GM18909 (cell line): Measurements from ENCODE around the gene RSPH10B.
"Not testable (repeated sequence)": the region's sequence is repeated elsewhere in the genome, so short reads cannot be mapped to it uniquely, and the experiment has no call there.

Experiments
- ATAC-seq: cut with Tn5 transposase; IDR thresholded peaks from one replicate; pipeline ENCODE4 v1.9.1; 2021; ENCODE audit warnings: mild to moderate bottlenecking; ENCODE audit not compliant: unreplicated experiment, poor library complexity

The RSPH10B gene

GRCh38 chr7:5930290-5930689 lies 40.2 kb downstream of the RSPH10B start:
- not testable (repeated sequence) for ATAC-seq

GRCh38 chr7:5926263-5926870 lies 44.1 kb downstream of the RSPH10B start:
- not testable (repeated sequence) for ATAC-seq

GRCh38 chr7:5924630-5925029 lies 45.9 kb downstream of the RSPH10B start:
- not testable (repeated sequence) for ATAC-seq

GRCh38 chr7:5924180-5924579 lies 46.3 kb downstream of the RSPH10B start:
- ATAC-seq: not testable (repeated sequence)

- ATAC-seq: not testable (repeated sequence)
These were observed 54.0 kb downstream of the RSPH10B start for GRCh38 chr7:5916529-5916928.

- not testable (repeated sequence) for ATAC-seq
These were observed 61.7 kb downstream of the RSPH10B start for GRCh38 chr7:5908835-5909234.

- not testable (repeated sequence) for ATAC-seq
These were observed 65.8 kb downstream of the RSPH10B start for GRCh38 chr7:5904726-5905125.

- not testable (repeated sequence) for ATAC-seq
These were observed 67.5 kb downstream of the RSPH10B start for GRCh38 chr7:5903002-5903401.

- ATAC-seq: peak; percentile 93
These were observed 71.8 kb downstream of the RSPH10B start, which contains the start of gene CCZ1 for GRCh38 chr7:5898480-5899224. CCZ1 (plus strand) TSS chr7:5898733; CDS start chr7:5898800, 67 bp downstream.

- not testable (repeated sequence) for ATAC-seq
These were observed 73.0 kb downstream of the RSPH10B start for GRCh38 chr7:5897369-5897919.

- ATAC-seq: no peak
These were observed 78.0 kb downstream of the RSPH10B start for GRCh38 chr7:5892498-5892897.

- ATAC-seq: not testable (repeated sequence)
These were observed 80.2 kb downstream of the RSPH10B start for GRCh38 chr7:5890244-5890643.

GRCh38 chr7:5888021-5888420 lies 82.5 kb downstream of the RSPH10B start:
- ATAC-seq: not testable (repeated sequence)

GRCh38 chr7:5884431-5884830 lies 86.1 kb downstream of the RSPH10B start:
- ATAC-seq: not testable (repeated sequence)

- not testable (repeated sequence) for ATAC-seq
These were observed 90.4 kb downstream of the RSPH10B start for GRCh38 chr7:5880106-5880505.

- not testable (repeated sequence) for ATAC-seq
These were observed 90.9 kb downstream of the RSPH10B start for GRCh38 chr7:5879591-5879990.
